Gastroesophageal sphincter (tissue), 3 donors: ENCODE results near the gene ARHGAP30.

Source experiments
- CTCF ChIP-seq, 4 experiments: fragments of 200-600 bp in 2 of 4; fragments of 450-650 bp in 2 of 4; sonication (generic) in 1 of 4; IDR thresholded peaks; one replicate each; pipeline ENCODE4 v1.5.1; 2017 to 2019; ENCODE audit warnings: antibody characterized with exemption in 4 of 4, mild to moderate bottlenecking in 2 of 4, moderate library complexity in 2 of 4
- POLR2A ChIP-seq, 2 donors: fragments of 450-650 bp; IDR thresholded peaks; one replicate each; pipeline ENCODE4 v1.6.1; 2017; ENCODE audit warnings: antibody characterized with exemption in 2 of 2, mild to moderate bottlenecking in 2 of 2, moderate library complexity in 1 of 2

DNA sequence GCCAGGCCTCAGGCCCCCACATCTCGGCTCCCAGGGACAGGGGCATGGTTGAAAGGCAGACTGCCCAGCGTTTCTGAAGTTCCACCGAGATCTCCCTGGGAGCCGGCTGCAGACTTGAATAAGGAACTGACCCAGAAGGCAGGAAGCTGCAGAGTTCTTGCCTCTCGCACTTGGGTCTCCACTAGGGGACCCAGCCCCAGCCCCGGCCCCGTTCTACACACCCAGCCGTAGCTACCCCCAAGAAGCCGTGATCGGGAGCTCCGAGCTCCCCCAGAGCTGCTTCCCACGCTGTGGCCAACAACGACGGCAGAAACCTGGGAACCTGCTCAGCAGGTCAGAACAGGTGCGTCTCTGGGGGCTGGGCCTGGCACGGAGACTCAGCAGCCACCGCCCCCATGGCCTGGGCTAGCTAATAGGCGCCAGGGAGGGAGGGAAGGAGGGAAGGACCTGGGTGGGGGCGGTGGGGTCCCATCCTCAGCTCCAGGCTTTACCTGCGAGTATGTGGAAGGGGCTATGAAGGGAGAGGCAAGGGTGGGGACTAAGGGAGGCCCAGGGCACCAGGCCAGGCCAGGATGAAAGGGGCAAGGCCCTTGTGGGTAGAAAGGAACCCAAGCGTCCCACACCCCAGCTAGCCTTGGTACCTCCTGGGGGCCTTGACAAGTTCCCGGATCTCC lies 19.7 kb upstream of the ARHGAP30 start, which contains the start of gene NECTIN4:
- TF ChIP-seq POLR2A (IDR thresholded peaks at IDR 0.05) (no peak), CTCF (IDR thresholded peaks at IDR 0.05) (no peak)
